ENCODE results near the gene GTF2F2. TPM values are rescaled to one million over a fixed set of nuclear protein-coding genes. Genes with fewer than 3 reads are reported as not detected.

The GTF2F2 gene
- total RNA-seq, 1 donor from 2014 or later = 6.4 TPM

DNA sequence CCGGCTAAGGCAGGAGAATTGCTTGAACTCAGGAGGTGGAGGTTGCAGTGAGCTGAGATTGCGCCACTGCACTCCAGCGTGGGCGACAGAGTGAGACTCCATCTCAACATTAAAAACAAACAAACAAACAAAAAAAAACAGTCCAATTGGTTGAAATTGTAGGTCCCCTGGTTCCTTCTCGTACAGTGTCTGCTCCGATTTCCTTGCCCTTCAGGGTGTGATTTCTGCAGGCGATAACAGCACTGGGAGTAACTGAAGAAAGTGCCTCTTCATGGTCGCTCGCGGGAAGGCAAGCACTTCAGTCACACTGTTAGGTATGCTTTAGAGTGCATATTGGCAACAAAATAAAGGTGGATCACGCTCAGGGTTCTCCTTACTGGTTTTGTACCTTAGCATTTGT, 181.0 kb downstream of the GTF2F2 start:
- DNase-seq (ENCODE audit: low spot score in 2 of 2) = no peak
- H3K27me3 ChIP-seq = no peaks in the 10 kb centered on the region
- intact Hi-C loops (cut with DNase I) = no loop called here

DNA sequence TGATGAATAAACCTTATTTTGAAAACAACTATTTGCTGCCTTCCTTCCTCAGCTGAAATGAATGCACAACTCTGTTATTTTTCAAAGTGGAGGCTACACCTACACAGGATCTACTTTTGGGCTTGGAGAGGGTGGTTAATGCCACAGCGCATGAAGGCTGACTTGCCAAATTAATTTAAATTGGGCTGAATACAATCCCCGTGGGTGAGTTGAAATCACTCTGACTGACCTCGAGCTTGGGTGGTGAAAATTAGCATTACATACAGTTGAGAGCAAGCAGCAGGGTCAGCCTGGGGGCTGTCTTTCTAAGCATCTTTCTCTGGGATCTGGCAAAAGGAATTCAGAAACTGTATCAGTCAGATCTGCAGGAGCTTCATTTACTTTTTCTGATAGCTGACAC, 182.2 kb downstream of the GTF2F2 start:
- Histone ChIP-seq H3K36me3 (no peaks in the 10 kb centered on the region), H3K27me3 (no peaks in the 10 kb centered on the region), H3K4me1 (no peaks in the 10 kb centered on the region), H3K27ac (no peak overlapping the region), H3K9me3 (no peaks in the 10 kb centered on the region), H3K4me3 (no peak overlapping the region)
- no peak for DNase-seq (ENCODE audit: low spot score in 2 of 2)
- intact Hi-C loops (cut with DNase I) = no loop called here
- TF ChIP-seq, protein P1, sequence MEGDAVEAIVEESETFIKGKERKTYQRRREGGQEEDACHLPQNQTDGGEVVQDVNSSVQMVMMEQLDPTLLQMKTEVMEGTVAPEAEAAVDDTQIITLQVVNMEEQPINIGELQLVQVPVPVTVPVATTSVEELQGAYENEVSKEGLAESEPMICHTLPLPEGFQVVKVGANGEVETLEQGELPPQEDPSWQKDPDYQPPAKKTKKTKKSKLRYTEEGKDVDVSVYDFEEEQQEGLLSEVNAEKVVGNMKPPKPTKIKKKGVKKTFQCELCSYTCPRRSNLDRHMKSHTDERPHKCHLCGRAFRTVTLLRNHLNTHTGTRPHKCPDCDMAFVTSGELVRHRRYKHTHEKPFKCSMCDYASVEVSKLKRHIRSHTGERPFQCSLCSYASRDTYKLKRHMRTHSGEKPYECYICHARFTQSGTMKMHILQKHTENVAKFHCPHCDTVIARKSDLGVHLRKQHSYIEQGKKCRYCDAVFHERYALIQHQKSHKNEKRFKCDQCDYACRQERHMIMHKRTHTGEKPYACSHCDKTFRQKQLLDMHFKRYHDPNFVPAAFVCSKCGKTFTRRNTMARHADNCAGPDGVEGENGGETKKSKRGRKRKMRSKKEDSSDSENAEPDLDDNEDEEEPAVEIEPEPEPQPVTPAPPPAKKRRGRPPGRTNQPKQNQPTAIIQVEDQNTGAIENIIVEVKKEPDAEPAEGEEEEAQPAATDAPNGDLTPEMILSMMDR (IDR thresholded peaks at IDR 0.05) = no peak

More for the DNA sequence above, 181.0 kb downstream of the GTF2F2 start:
- Histone ChIP-seq H3K27ac (no peak overlapping the region), H3K36me3 (no peaks in the 10 kb centered on the region), H3K4me3 (no peak overlapping the region), H3K9me3 (no peaks in the 10 kb centered on the region), H3K4me1 (no peaks in the 10 kb centered on the region)
- TF ChIP-seq, protein P1 (IDR thresholded peaks at IDR 0.05) = no peak

GRCh38 chr13:45303026-45303425, 182.7 kb downstream of the GTF2F2 start:
- TF ChIP-seq, protein P1 (IDR thresholded peaks at IDR 0.05) = no peak
- intact Hi-C loops (cut with DNase I) = no loop called here
- Histone ChIP-seq H3K27me3 (no peaks in the 10 kb centered on the region), H3K4me1 (no peaks in the 10 kb centered on the region), H3K27ac (no peak overlapping the region), H3K9me3 (no peaks in the 10 kb centered on the region), H3K36me3 (no peaks in the 10 kb centered on the region), H3K4me3 (no peak overlapping the region)
- no peak for DNase-seq (ENCODE audit: low spot score in 2 of 2)

DNA sequence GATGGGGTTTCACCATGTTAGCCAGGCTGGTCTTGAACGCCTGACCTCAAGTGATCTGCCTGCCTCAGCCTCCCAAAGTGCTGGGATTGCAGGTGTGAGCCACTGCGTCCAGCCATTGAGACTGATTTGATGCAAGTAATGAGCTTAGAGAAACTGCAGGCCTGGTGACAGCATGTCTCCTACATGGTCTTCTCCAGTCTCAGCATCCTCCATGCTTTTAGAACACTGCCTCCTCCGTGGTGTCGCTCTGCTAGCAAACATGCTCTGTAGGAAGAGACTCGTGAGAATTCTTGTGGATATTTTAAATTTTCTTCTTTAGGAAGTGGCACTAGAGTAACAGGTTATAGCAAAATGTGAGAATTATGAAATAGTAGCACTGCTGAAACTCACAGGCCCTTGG, 183.6 kb downstream of the GTF2F2 start:
- no peaks in the 10 kb centered on the region for H3K9me3 ChIP-seq
- H3K4me1 ChIP-seq = no peaks in the 10 kb centered on the region
- TF ChIP-seq, protein P1 (IDR thresholded peaks at IDR 0.05) = no peak
- H3K4me3 ChIP-seq = no peak overlapping the region
- intact Hi-C loops (cut with DNase I) = no loop called here
- DNase-seq (ENCODE audit: low spot score in 2 of 2) = no peak
- H3K27ac ChIP-seq = no peak overlapping the region
- H3K36me3 ChIP-seq = no peaks in the 10 kb centered on the region
- H3K27me3 ChIP-seq = no peaks in the 10 kb centered on the region

DNA sequence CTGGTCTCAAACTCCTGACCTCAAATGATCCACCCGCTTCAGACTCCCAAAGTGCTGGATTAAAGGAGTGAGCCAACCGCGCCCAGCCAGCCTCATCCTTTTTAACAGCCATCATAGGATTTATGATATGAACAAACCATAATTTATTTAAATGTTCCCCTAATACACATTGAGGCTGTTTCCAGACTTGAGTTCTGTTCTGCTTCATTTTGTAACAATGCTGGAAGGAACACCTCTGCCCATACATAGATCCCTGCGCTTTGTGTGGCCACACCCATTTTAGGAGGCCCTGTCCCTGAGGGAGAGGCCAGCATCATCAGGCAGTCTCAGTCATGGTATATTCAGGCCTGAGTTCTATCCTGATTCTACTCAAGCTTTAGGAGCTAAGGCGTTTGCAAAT, 184.8 kb downstream of the GTF2F2 start:
- H3K4me3 ChIP-seq = no peak overlapping the region
- no peaks in the 10 kb centered on the region for H3K27me3 ChIP-seq
- H3K9me3 ChIP-seq = no peaks in the 10 kb centered on the region
- H3K4me1 ChIP-seq = peaks cover 0 to 3% of the 10 kb centered on the region in 2 donors
- TF ChIP-seq, protein P1 (IDR thresholded peaks at IDR 0.05) = no peak
- H3K36me3 ChIP-seq = no peaks in the 10 kb centered on the region
- DNase-seq (ENCODE audit: low spot score in 2 of 2) = no peak
- intact Hi-C loops (cut with DNase I) = no loop called here
- no peak overlapping the region for H3K27ac ChIP-seq

DNA sequence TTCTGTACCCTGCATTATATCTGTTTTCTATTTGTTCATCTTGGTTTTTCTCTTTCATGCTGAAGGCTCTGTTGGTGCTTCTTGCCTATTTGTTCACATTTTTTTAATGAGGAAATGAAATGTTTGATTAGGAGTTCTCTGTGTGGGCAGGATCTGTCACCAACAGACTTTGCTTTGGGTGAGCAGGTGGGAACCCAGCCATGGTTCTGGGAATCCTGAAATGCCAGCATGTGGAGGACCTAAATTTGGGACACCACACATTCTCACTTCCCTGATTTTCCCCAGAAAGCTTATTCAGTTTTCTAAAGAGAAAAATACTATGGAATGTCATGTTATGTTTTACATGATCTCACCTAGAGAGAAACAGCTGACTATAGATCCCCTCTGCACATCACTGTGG, 186.7 kb downstream of the GTF2F2 start:
- TF ChIP-seq, protein P1 (IDR thresholded peaks at IDR 0.05) = no peak
- H3K4me3 ChIP-seq = no peak overlapping the region
- intact Hi-C loops (cut with DNase I) = no loop called here
- H3K9me3 ChIP-seq = no peaks in the 10 kb centered on the region
- peaks cover 0 to 14% of the 10 kb centered on the region in 2 donors for H3K4me1 ChIP-seq
- no peaks in the 10 kb centered on the region for H3K27me3 ChIP-seq
- H3K36me3 ChIP-seq = no peaks in the 10 kb centered on the region
- H3K27ac ChIP-seq = no peak overlapping the region
- no peak for DNase-seq (ENCODE audit: low spot score in 2 of 2)

Data from ascending aorta (tissue), 2 donors.